Thoracic aorta (tissue), 2 donors: ENCODE results near the gene HOXA5. TPM values are rescaled to one million over a fixed set of nuclear protein-coding genes. Genes with fewer than 3 reads are reported as not detected.

Experiments used
- ATAC-seq: fragments of 150-250 bp; one replicate; pipeline ENCODE4 v1.8.0; 2017; ENCODE audit warnings: low read depth; ENCODE audit not compliant: insufficient number of reproducible peaks, low FRiP score
- DNase-seq: peaks from one replicate; pipeline ENCODE4 v3.0.0-alpha.2; 2020; ENCODE audit warnings: low spot score
- H3K27ac ChIP-seq, 2 donors: fragments of 200-600 bp; sonication (generic); 1 replicate in 1 of 2; 2 replicates in 1 of 2; pipeline ENCODE4 v1.5.1; 2016; ENCODE audit warnings: mild to moderate bottlenecking in 2 of 2, moderate library complexity in 2 of 2
- H3K27me3 ChIP-seq: fragments of 200-600 bp; sonication (generic); replicated peaks from 2 replicates; pipeline ENCODE4 v1.6.0; 2016; ENCODE audit warnings: mild to moderate bottlenecking; ENCODE audit not compliant: insufficient read depth
- H3K36me3 ChIP-seq: fragments of 200-600 bp; sonication (generic); one replicate; pipeline ENCODE4 v1.5.1; 2016
- H3K4me1 ChIP-seq, 2 donors: fragments of 200-600 bp; sonication (generic); 1 replicate in 1 of 2; 2 replicates in 1 of 2; pipeline versions ENCODE4 v1.5.1 to v1.6.0; 2016; ENCODE audit warnings: low read depth in 2 of 2, mild to moderate bottlenecking in 1 of 2; ENCODE audit not compliant: control insufficient read depth in 1 of 2
- H3K4me3 ChIP-seq: fragments of 200-600 bp; sonication (generic); 2 replicates; pipeline ENCODE4 v1.5.1; 2016; ENCODE audit warnings: mild to moderate bottlenecking
- H3K9me3 ChIP-seq: fragments of 200-600 bp; sonication (generic); 2 replicates; pipeline ENCODE4 v1.5.1; 2016
- CTCF ChIP-seq: fragments of 200-600 bp; sonication (generic); IDR thresholded peaks from one replicate; pipeline ENCODE4 v1.5.1; 2019; ENCODE audit warnings: antibody characterized with exemption
- total RNA-seq, 2 donors: library from RNA; depleted of rRNA; stranded (reverse); fragments of >200 nt; gene quantifications; one replicate each; pipeline versions ENCODE4 v1.1.0 to v1.2.3, GENCODE V29; 2016

Gene HOXA5
- 1 to 10 TPM in 1 of 2 donors, under 1 TPM in 1; 0.35 to 1.2 TPM for total RNA-seq

GRCh38 chr7:27143023-27143949, at the start of gene HOXA5:
HOXA5 (minus strand) TSS chr7:27143681; CDS start chr7:27143607, 74 bp downstream.
- H3K27me3 ChIP-seq, result no peaks in the 10 kb centered on the region
- H3K36me3 ChIP-seq, result peaks cover 11% of the 10 kb centered on the region
- TF ChIP-seq CTCF, result peak; percentile 85
- peak within 1 kb of the TSS; percentile 95 to 97 for H3K27ac ChIP-seq
- H3K4me1 ChIP-seq, result peaks cover 5 to 34% of the 10 kb centered on the region in 2 donors
- peak within 1 kb of the TSS; percentile 84 for H3K4me3 ChIP-seq
- no peaks in the 10 kb centered on the region for H3K9me3 ChIP-seq
- DNase-seq (no peak), ATAC-seq (peak; percentile 95)

GRCh38 chr7:27192546-27193334, 49.3 kb upstream of the HOXA5 start:
- Histone ChIP-seq H3K4me3 (peak overlapping the region; percentile 53), H3K27me3 (peaks cover 53% of the 10 kb centered on the region), H3K9me3 (no peaks in the 10 kb centered on the region), H3K36me3 (no peaks in the 10 kb centered on the region), H3K27ac (no peak overlapping the region), H3K4me1 (peaks cover 22 to 28% of the 10 kb centered on the region in 2 donors)
- ATAC-seq (no peak), DNase-seq (no peak)
- no peak for TF ChIP-seq CTCF

GRCh38 chr7:27191833-27192545, 48.5 kb upstream of the HOXA5 start:
- no peak for TF ChIP-seq CTCF
- no peaks in the 10 kb centered on the region for H3K36me3 ChIP-seq
- H3K4me3 ChIP-seq, result peak overlapping the region; percentile 53
- H3K4me1 ChIP-seq, result peaks cover 22 to 30% of the 10 kb centered on the region in 2 donors
- H3K27ac ChIP-seq, result no peak overlapping the region
- H3K27me3 ChIP-seq, result peaks cover 53% of the 10 kb centered on the region
- ATAC-seq, result no peak
- no peak for DNase-seq
- no peaks in the 10 kb centered on the region for H3K9me3 ChIP-seq

GRCh38 chr7:27191161-27191731, 47.8 kb upstream of the HOXA5 start:
- no peak for ATAC-seq
- DNase-seq, result no peak
- H3K9me3 ChIP-seq, result no peaks in the 10 kb centered on the region
- H3K4me3 ChIP-seq, result no peak overlapping the region
- H3K4me1 ChIP-seq, result peaks cover 22 to 31% of the 10 kb centered on the region in 2 donors
- peaks cover 53% of the 10 kb centered on the region for H3K27me3 ChIP-seq
- no peaks in the 10 kb centered on the region for H3K36me3 ChIP-seq
- H3K27ac ChIP-seq, result no peak overlapping the region
- no peak for TF ChIP-seq CTCF
